D721Med (cell line): ENCODE results near the gene TIAM2.

ENCODE experiments used
- DNase-seq: peaks from one replicate; pipeline ENCODE4 v3.0.0; 2011; ENCODE audit warnings: low spot score; ENCODE audit not compliant: insufficient read length
- FAIRE-seq: peaks from 2 replicates; lab custom pipeline; 2011; peaks lifted over from hg19 to GRCh38; lab: Jason Lieb, UNC
- CTCF ChIP-seq: IDR thresholded peaks from 2 replicates; pipeline ENCODE4 v1.5.1; 2012; ENCODE audit warnings: mild to moderate bottlenecking, control low read depth; ENCODE audit not compliant: insufficient read depth; ENCODE audit errors: missing control alignments

Gene TIAM2

GRCh38 chr6:155150967-155151671, 156.0 kb downstream of the TIAM2 start:
- DNase-seq (no peak), FAIRE-seq (no peak)
- no peak for TF ChIP-seq CTCF

- FAIRE-seq (no peak), DNase-seq (no peak)
Measured at GRCh38 chr6:155152211-155153076, 157.3 kb downstream of the TIAM2 start.

GRCh38 chr6:155154158-155154830, 159.2 kb downstream of the TIAM2 start:
- DNase-seq (no peak), FAIRE-seq (no peak)
- no peak for TF ChIP-seq CTCF

More at GRCh38 chr6:155152211-155153076, 157.3 kb downstream of the TIAM2 start:
- TF ChIP-seq CTCF = peak; percentile 25

GRCh38 chr6:155155787-155156447, 160.8 kb downstream of the TIAM2 start:
- FAIRE-seq = no peak
- DNase-seq = no peak
- TF ChIP-seq CTCF = no peak

- DNase-seq = no peak
- TF ChIP-seq CTCF = no peak
- no peak for FAIRE-seq
Measured at GRCh38 chr6:155157101-155157500, 162.0 kb downstream of the TIAM2 start.

GRCh38 chr6:155158030-155158843, 163.1 kb downstream of the TIAM2 start:
- DNase-seq (no peak), FAIRE-seq (no peak)
- TF ChIP-seq CTCF = no peak
